KG1 (cell line): ENCODE measurements around the gene KRT24.
"Not testable (repeated sequence)": the region's sequence is repeated elsewhere in the genome, so short reads cannot be mapped to it uniquely, and the experiment has no call there.

Source experiments
- DNase-seq: peaks from one replicate; lab custom pipeline; 2025; lab: John Stamatoyannopoulos, UW

The KRT24 gene

DNA sequence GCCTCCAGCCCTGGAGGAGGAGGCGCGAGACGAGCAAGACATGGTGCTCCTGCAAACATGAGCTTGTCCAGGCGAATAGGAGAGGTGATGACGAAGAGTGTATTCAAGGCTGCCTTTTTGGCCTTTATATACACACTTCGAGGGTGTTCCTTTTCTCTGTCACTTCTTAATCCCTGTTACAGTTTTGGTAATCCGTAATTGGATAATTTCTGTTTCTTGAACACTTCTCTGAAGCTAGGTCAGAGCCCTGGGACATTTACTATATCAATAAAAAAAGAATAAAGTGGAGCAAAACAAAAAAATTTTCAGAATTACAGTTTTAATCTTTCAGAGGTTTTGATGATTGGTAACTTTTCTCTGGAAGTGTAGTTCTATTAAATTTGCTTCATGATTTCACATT, at the start of gene KRT24:
TSS of gene KRT24 (minus strand) at position 101 of the 400 bp plus-strand sequence. CDS start at position 42, 59 bp downstream.
- DNase-seq, result no peak

- no peak for DNase-seq
Measured at GRCh38 chr17:40751065-40751464, 47.5 kb upstream of the KRT24 start.

GRCh38 chr17:40750391-40750790, 46.8 kb upstream of the KRT24 start:
- DNase-seq, result no peak

DNA sequence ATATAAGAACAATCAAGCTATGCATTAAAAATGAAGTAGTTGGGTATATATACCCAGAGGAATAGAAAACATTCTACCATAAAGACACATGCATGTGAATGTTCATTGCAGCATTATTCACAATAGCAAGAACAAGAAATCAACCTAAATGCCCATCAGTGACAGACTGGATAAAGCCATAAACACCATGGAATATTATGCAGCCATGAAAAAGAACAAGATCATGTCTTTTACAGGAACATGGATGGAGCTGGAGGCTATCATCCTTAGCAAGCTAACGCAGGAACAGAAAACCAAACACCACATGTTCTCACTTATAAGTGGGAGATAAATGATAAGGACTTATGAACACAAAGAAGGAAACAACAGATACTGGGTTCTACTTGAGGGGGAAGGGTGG, 45.1 kb upstream of the KRT24 start:
- DNase-seq, result not testable (repeated sequence)

- DNase-seq, result no peak
Measured at GRCh38 chr17:40738553-40738952, 35.0 kb upstream of the KRT24 start.

DNA sequence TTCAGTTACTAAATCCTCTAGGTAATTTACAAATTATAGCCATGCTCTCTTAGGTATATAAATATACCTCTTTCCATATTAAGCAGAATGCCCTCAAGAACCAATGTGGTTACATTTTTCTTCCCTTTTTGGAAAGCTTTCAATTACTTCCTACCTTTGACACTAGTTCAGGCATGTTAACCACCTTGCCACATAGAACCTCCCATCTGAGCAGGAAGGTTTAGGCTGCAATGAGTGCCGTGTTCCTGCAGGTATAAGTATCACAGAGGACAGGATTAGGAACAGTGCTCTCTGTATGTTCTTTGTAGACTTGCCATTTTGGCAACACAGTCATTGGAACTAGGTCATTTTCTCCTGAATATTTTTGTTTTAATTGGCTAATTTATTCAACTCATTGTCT, 31.5 kb upstream of the KRT24 start:
- DNase-seq, result no peak

DNA sequence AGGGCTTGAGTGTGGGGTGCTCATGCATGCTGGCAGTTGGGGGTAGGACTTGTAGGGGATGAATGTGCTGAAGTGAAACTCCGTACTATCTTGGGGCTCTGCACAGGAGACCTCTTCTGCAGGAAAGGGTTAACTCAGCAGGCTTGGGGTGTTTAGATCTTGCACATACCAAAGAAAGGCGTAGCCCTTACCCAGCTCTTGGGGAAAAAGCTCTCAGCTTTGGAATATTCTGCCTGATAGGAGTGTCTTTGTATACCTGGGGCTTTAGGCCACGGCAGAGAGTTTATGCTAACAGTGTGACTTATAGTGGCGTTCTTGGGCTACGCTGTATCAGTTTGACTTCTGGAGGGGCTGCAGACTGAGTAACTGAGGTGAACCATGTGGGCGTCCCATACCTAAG, 30.5 kb upstream of the KRT24 start:
- no peak for DNase-seq

GRCh38 chr17:40730970-40731369, 27.4 kb upstream of the KRT24 start:
- DNase-seq, result no peak

- no peak for DNase-seq
Measured at GRCh38 chr17:40727447-40728231, 24.1 kb upstream of the KRT24 start.

DNA sequence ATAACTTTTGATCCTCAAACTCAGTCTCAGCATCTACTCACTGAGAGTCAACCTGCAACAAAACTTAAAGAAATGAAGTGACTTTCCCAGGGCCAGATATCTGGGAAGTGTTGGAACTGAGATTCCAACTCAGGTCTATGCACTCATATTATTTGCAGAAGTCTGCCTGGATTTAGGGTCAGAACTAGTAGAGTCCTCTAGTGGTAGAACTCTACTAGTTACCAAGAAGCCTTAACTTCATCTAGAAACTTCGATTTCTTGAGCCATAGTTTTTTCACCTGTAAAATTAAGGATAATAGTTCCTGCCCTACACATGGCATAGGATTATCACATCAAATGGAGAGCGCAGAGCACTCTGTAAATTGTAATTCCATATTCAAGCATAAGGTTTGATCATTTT, 23.4 kb upstream of the KRT24 start:
- DNase-seq, result no peak

- no peak for DNase-seq
Measured at GRCh38 chr17:40724656-40725055, 21.1 kb upstream of the KRT24 start.

DNA sequence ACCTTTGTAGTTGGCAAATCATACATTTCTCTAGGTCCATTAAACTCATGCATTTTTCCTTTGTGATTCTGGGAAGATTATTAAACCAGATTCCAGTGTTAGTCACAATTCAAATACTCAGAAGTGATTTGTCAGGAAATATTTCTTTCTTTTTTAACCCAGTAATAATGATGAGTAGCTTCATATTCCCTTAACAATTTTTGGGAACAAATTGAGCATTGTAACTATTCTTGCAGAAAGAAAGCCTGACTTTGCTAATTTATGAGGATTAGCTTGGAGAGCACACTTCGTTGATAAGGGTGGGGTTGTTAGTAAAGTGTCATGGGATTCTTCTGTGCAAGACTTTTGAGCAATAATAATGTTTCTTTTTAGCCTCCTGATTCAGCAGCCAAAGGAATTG, 18.7 kb upstream of the KRT24 start:
- DNase-seq, result no peak

- DNase-seq, result no peak
Measured at GRCh38 chr17:40720899-40721298, 17.3 kb upstream of the KRT24 start.

GRCh38 chr17:40718930-40719329, 15.4 kb upstream of the KRT24 start:
- DNase-seq, result no peak

GRCh38 chr17:40717776-40718175, 14.2 kb upstream of the KRT24 start:
- DNase-seq, result no peak

- no peak for DNase-seq
Measured at GRCh38 chr17:40714473-40714872, 10.9 kb upstream of the KRT24 start.

GRCh38 chr17:40707745-40708144, 4.2 kb upstream of the KRT24 start:
- DNase-seq, result no peak

- DNase-seq, result no peak
Measured at GRCh38 chr17:40705584-40705983, 2.0 kb upstream of the KRT24 start.

DNA sequence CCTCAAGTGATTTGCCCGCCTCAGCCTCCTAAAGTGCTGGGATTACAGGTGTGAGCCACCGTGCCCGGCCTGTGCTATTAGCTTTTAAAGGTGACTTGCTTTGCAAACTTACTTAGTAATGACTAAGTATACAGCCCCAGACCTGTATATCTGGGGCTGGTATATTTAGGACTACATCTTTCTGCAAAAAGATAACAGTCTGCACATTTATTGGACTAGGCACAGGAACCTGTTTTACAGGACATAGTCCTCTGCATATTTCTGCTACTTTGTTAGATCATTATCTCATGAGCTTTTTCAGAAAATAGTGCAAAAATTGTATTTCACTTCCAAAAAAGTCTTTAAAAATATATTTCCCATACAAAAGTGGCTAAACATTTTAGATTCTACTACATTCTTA, 1.3 kb downstream of the KRT24 start:
- DNase-seq, result no peak

GRCh38 chr17:40699853-40700252, 3.7 kb downstream of the KRT24 start:
- DNase-seq, result no peak

DNA sequence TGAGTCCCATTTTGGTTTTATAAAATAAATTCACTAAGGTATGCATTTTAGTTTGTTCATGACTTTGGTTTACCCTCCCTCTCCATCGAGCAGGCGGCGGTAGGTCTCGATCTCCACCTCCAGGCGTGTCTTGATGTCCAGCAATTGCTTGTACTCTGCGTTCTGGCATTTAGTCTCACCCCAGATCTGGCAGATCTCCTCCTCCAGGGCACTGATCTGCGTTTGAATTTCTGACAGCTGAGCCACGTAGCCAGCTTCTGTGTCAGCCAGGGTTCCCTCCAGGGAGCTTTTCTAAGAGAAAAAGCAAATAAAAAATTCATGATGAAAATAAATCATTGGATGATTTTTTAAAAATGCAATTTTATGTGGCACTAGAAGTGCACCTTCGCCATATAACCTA, 4.2 kb downstream of the KRT24 start:
- DNase-seq, result no peak

DNA sequence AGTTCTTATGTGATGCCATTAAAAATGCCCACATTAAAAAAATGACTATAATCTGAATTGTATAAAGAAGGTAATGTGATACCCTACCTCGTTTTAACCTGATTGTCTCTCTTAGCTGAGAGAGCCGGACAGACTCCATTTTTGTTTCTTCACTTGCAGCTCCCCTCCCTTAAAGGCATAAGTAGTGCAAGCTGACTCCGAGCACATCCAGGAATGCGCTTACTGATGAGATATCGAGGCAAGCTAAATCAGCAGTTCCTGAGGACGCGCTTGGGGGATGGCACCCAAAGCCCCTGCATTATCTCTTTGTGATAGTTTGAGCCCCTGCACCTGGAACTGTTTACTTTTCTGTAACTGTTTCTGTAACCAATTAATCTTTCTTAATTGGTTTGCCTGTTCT, 6.3 kb downstream of the KRT24 start:
- no peak for DNase-seq

DNA sequence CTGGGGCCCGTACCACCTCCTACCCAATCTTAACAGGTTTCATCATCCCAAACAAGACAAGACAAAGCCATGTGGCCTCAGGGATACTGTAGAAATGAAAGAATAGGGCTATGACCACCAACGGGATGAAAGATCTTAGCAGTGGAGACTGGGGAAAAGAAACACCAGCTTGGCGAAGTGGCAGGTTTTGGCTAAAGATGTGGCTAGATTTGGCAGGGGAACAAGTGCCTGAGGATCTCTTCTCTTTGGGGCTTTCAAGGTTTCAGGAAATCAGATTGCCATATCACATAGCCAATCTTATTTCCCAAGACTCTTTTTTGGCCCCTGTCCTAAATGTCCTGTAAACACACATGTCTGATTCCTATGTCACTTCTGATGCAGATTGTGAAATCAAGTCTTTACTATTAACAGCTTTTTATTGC, 6.9 kb downstream of the KRT24 start:
- no peak for DNase-seq

GRCh38 chr17:40695874-40696472, 7.6 kb downstream of the KRT24 start:
- DNase-seq, result no peak
